ENCODE data around the gene NR2C1. TPM values are rescaled to one million over a fixed set of nuclear protein-coding genes. Genes with fewer than 3 reads are reported as not detected.
"Not testable (repeated sequence)": the region's sequence is repeated elsewhere in the genome, so short reads cannot be mapped to it uniquely, and the experiment has no call there.

NR2C1 gene
- total RNA-seq, 4 donors from 2014 or later, result 13.3 to 36.0 (median 19.6) TPM

GRCh38 chr12:95099270-95099790, 25.9 kb upstream of the NR2C1 start:
- 97% methylated on average over 4 of the region's 4 CpGs for WGBS, 2 donors
- intact Hi-C loops (cut with DNase I), result no loop called here

GRCh38 chr12:95096852-95097251, 23.4 kb upstream of the NR2C1 start:
- Histone ChIP-seq H3K4me1 (peaks cover 0 to 9% (median 0%) of the 10 kb centered on the region in 3 donors), H3K9me3 (no peaks in the 10 kb centered on the region), H3K4me3 (no peak overlapping the region), H3K27me3 (no peaks in the 10 kb centered on the region), H3K27ac (peak overlapping the region in 2 of 4 donors; percentile 19 to 24), H3K36me3 (peaks cover 0 to 74% (median 5%) of the 10 kb centered on the region in 3 donors)
- intact Hi-C loops (cut with DNase I), result no loop called here
- TF ChIP-seq POLR2A (IDR thresholded peaks at IDR 0.05), result no peak
- TF ChIP-seq CTCF (IDR thresholded peaks at IDR 0.05), result no peak
- no peak for DNase-seq
- 27 to 61% methylated on average over 3 of the region's 3 CpGs for WGBS, 2 donors

More at GRCh38 chr12:95099270-95099790, 25.9 kb upstream of the NR2C1 start:
- Histone ChIP-seq H3K9me3 (no peaks in the 10 kb centered on the region), H3K27me3 (no peaks in the 10 kb centered on the region), H3K36me3 (peaks cover 0 to 66% (median 5%) of the 10 kb centered on the region in 3 donors), H3K4me3 (no peak overlapping the region), H3K4me1 (peaks cover 0 to 27% (median 8%) of the 10 kb centered on the region in 3 donors), H3K27ac (no peak overlapping the region)
- TF ChIP-seq POLR2A (IDR thresholded peaks at IDR 0.05) (no peak), CTCF (IDR thresholded peaks at IDR 0.05) (no peak)
- no peak for DNase-seq

- TF ChIP-seq POLR2A (IDR thresholded peaks at IDR 0.05) (no peak), CTCF (IDR thresholded peaks at IDR 0.05) (no peak)
- peak overlapping the region in 2 of 4 donors; percentile 19 to 24 for H3K27ac ChIP-seq
Measured at GRCh38 chr12:95096378-95096777, 23.0 kb upstream of the NR2C1 start.

GRCh38 chr12:95095866-95096265, 22.4 kb upstream of the NR2C1 start:
- 85 to 86% methylated on average over 2 of the region's 2 CpGs for WGBS, 2 donors
- H3K27ac ChIP-seq, result peak overlapping the region in 1 of 4 donors; percentile 19
- H3K36me3 ChIP-seq, result peaks cover 0 to 84% (median 5%) of the 10 kb centered on the region in 3 donors
- H3K27me3 ChIP-seq; H3K9me3 ChIP-seq; H3K4me1 ChIP-seq; DNase-seq; H3K4me3 ChIP-seq; intact Hi-C loops (cut with DNase I): not testable (repeated sequence)

More at GRCh38 chr12:95096378-95096777, 23.0 kb upstream of the NR2C1 start:
- no peak for DNase-seq
- Histone ChIP-seq H3K36me3 (peaks cover 0 to 79% (median 5%) of the 10 kb centered on the region in 3 donors), H3K4me1 (peaks cover 0 to 9% (median 0%) of the 10 kb centered on the region in 3 donors), H3K4me3 (no peak overlapping the region), H3K9me3 (no peaks in the 10 kb centered on the region), H3K27me3 (no peaks in the 10 kb centered on the region)
- 78 to 82% methylated on average over 2 of the region's 2 CpGs for WGBS, 2 donors
- intact Hi-C loops (cut with DNase I), result no loop called here

GRCh38 chr12:95089462-95089861, 16.0 kb upstream of the NR2C1 start:
- H3K4me1 ChIP-seq, result peaks cover 0 to 7% (median 0%) of the 10 kb centered on the region in 3 donors
- 79 to 80% methylated on average over 1 of the region's 1 CpG for WGBS, 2 donors
- no peak for DNase-seq
- intact Hi-C loops (cut with DNase I), result no loop called here
- no peaks in the 10 kb centered on the region for H3K27me3 ChIP-seq
- H3K27ac ChIP-seq, result no peak overlapping the region
- TF ChIP-seq POLR2A (IDR thresholded peaks at IDR 0.05) (no peak), CTCF (IDR thresholded peaks at IDR 0.05) (no peak)
- H3K4me3 ChIP-seq, result no peak overlapping the region
- H3K36me3 ChIP-seq, result peaks cover 0 to 78% (median 0%) of the 10 kb centered on the region in 3 donors
- H3K9me3 ChIP-seq, result no peaks in the 10 kb centered on the region
